ENCODE results near the gene APOL2.

Gene APOL2

GRCh38 chr22:36244522-36245391, 5.4 kb upstream of the APOL2 start:
- CTCF ChIA-PET = interaction anchor here (1.5 to 1.9 kb wide), 2 partner anchors 9 to 24 kb away, joined by 4 to 12 read pairs; partner anchors contain the start of gene APOL1
- POLR2A ChIA-PET = no interaction called here
- 97% methylated on average over 4 of the region's 5 CpGs for WGBS (ENCODE audit: insufficient coverage)
- Histone ChIP-seq H3K9me3 (ENCODE audit: control extremely low read depth in 1 of 5, control insufficient read depth in 4 of 5, insufficient read depth in 2 of 5, low read depth in 1 of 5, low read length in 4 of 5) (peaks cover 0 to 5% (median 2%) of the 10 kb centered on the region in 5 experiments), H3K4me1 (ENCODE audit: control extremely low read depth in 1 of 4, control insufficient read depth in 4 of 4, insufficient read depth in 4 of 4, low read length in 3 of 4) (peaks cover 0 to 2% (median 2%) of the 10 kb centered on the region in 4 experiments), H3K4me3 (ENCODE audit: control insufficient read depth in 1 of 7, extremely low read depth in 1 of 7, insufficient read depth in 4 of 7, low read depth in 2 of 7, low read length in 6 of 7) (no peak overlapping the region), H3K36me3 (ENCODE audit: control insufficient read depth in 4 of 4, insufficient read depth in 4 of 4, low read length in 3 of 4) (no peaks in the 10 kb centered on the region), H3K27me3 (replicated peaks in 2 of 5; ENCODE audit: control insufficient read depth in 4 of 5, insufficient read depth in 5 of 5, low read length in 4 of 5) (no peaks in the 10 kb centered on the region), H3K27ac (ENCODE audit: insufficient read depth in 1 of 2, low read depth in 1 of 2, low read length in 2 of 2, poor library complexity in 1 of 2, severe bottlenecking in 2 of 2) (no peak overlapping the region)
- no peak for DNase-seq

- H3K36me3 ChIP-seq (ENCODE audit: control insufficient read depth in 4 of 4, insufficient read depth in 4 of 4, low read length in 3 of 4) = no peaks in the 10 kb centered on the region
- WGBS (ENCODE audit: insufficient coverage) = 96% methylated on average over 5 of the region's 5 CpGs
- ChIA-PET CTCF (interaction anchor here (1.5 to 1.9 kb wide), 2 partner anchors 9 to 23 kb away, joined by 4 to 12 read pairs; partner anchors contain the start of gene APOL1), POLR2A (no interaction called here)
- no peak for DNase-seq
- H3K4me3 ChIP-seq (ENCODE audit: control insufficient read depth in 1 of 7, extremely low read depth in 1 of 7, insufficient read depth in 4 of 7, low read depth in 2 of 7, low read length in 6 of 7) = no peak overlapping the region
- H3K27ac ChIP-seq (ENCODE audit: insufficient read depth in 1 of 2, low read depth in 1 of 2, low read length in 2 of 2, poor library complexity in 1 of 2, severe bottlenecking in 2 of 2) = no peak overlapping the region
- H3K27me3 ChIP-seq (replicated peaks in 2 of 5; ENCODE audit: control insufficient read depth in 4 of 5, insufficient read depth in 5 of 5, low read length in 4 of 5) = no peaks in the 10 kb centered on the region
- peaks cover 0 to 5% (median 4%) of the 10 kb centered on the region in 4 experiments for H3K4me1 ChIP-seq (ENCODE audit: control extremely low read depth in 1 of 4, control insufficient read depth in 4 of 4, insufficient read depth in 4 of 4, low read length in 3 of 4)
- peaks cover 0 to 2% (median 2%) of the 10 kb centered on the region in 5 experiments for H3K9me3 ChIP-seq (ENCODE audit: control extremely low read depth in 1 of 5, control insufficient read depth in 4 of 5, insufficient read depth in 2 of 5, low read depth in 1 of 5, low read length in 4 of 5)
These were observed 4.7 kb upstream of the APOL2 start for GRCh38 chr22:36243986-36244385.

- peaks cover 9 to 32% (median 22%) of the 10 kb centered on the region in 4 experiments for H3K4me1 ChIP-seq (ENCODE audit: control extremely low read depth in 1 of 4, control insufficient read depth in 4 of 4, insufficient read depth in 4 of 4, low read length in 3 of 4)
- POLR2A ChIA-PET = interaction anchor here (0.5 to 1.2 kb wide), 2 partner anchors 14 to 27 kb away, joined by 3 to 4 read pairs; partner anchors contain the start of gene APOL1
- no peak for DNase-seq
- peak overlapping the region; percentile 79 to 99 (median 89) for H3K4me3 ChIP-seq (ENCODE audit: control insufficient read depth in 1 of 7, extremely low read depth in 1 of 7, insufficient read depth in 4 of 7, low read depth in 2 of 7, low read length in 6 of 7)
- peaks cover 6 to 25% (median 13%) of the 10 kb centered on the region in 4 experiments for H3K36me3 ChIP-seq (ENCODE audit: control insufficient read depth in 4 of 4, insufficient read depth in 4 of 4, low read length in 3 of 4)
- H3K27me3 ChIP-seq (replicated peaks in 2 of 5; ENCODE audit: control insufficient read depth in 4 of 5, insufficient read depth in 5 of 5, low read length in 4 of 5) = no peaks in the 10 kb centered on the region
- H3K9me3 ChIP-seq (ENCODE audit: control extremely low read depth in 1 of 5, control insufficient read depth in 4 of 5, insufficient read depth in 2 of 5, low read depth in 1 of 5, low read length in 4 of 5) = peaks cover 0 to 3% (median 0%) of the 10 kb centered on the region in 5 experiments
- H3K27ac ChIP-seq (ENCODE audit: insufficient read depth in 1 of 2, low read depth in 1 of 2, low read length in 2 of 2, poor library complexity in 1 of 2, severe bottlenecking in 2 of 2) = peak overlapping the region; percentile 67 to 93
- CTCF ChIA-PET = interaction anchor here (0.7 to 6.0 kb wide), 19 partner anchors 9 to 173 kb away, joined by 3 to 29 read pairs (median 6); partner anchors contain the start of gene APOL1
- WGBS (ENCODE audit: insufficient coverage) = 0% methylated on average over 3 of the region's 4 CpGs
These were observed 252 bp downstream of the APOL2 start for GRCh38 chr22:36239150-36239400.

- CTCF ChIA-PET = interaction anchor here (0.6 to 6.0 kb wide), 27 partner anchors 9 to 173 kb away, joined by 3 to 29 read pairs (median 5); partner anchors contain the start of gene APOL1
- POLR2A ChIA-PET = interaction anchor here (0.5 kb wide), 1 partner anchor 27 kb away, joined by 4 read pairs; no protein-coding TSS in a partner anchor
These were observed 766 bp downstream of the APOL2 start for GRCh38 chr22:36238373-36239149.

GRCh38 chr22:36237462-36238372, 1.6 kb downstream of the APOL2 start:
- ChIA-PET CTCF (interaction anchor here (0.6 to 6.0 kb wide), 15 partner anchors 10 to 59 kb away, joined by 3 to 29 read pairs (median 4); partner anchors contain the start of gene APOL1), POLR2A (no interaction called here)
- peaks cover 9 to 32% (median 26%) of the 10 kb centered on the region in 4 experiments for H3K4me1 ChIP-seq (ENCODE audit: control extremely low read depth in 1 of 4, control insufficient read depth in 4 of 4, insufficient read depth in 4 of 4, low read length in 3 of 4)
- H3K4me3 ChIP-seq (ENCODE audit: control insufficient read depth in 1 of 7, extremely low read depth in 1 of 7, insufficient read depth in 4 of 7, low read depth in 2 of 7, low read length in 6 of 7) = peak overlapping the region; percentile 11 to 99 (median 89)
- H3K36me3 ChIP-seq (ENCODE audit: control insufficient read depth in 4 of 4, insufficient read depth in 4 of 4, low read length in 3 of 4) = peaks cover 6 to 35% (median 19%) of the 10 kb centered on the region in 4 experiments
- DNase-seq = peak in 2 of 3 donors; percentile 42 to 45
- WGBS (ENCODE audit: insufficient coverage) = 82% methylated on average over 12 of the region's 12 CpGs
- peaks cover 0 to 3% (median 0%) of the 10 kb centered on the region in 5 experiments for H3K9me3 ChIP-seq (ENCODE audit: control extremely low read depth in 1 of 5, control insufficient read depth in 4 of 5, insufficient read depth in 2 of 5, low read depth in 1 of 5, low read length in 4 of 5)
- H3K27me3 ChIP-seq (replicated peaks in 2 of 5; ENCODE audit: control insufficient read depth in 4 of 5, insufficient read depth in 5 of 5, low read length in 4 of 5) = no peaks in the 10 kb centered on the region
- H3K27ac ChIP-seq (ENCODE audit: insufficient read depth in 1 of 2, low read depth in 1 of 2, low read length in 2 of 2, poor library complexity in 1 of 2, severe bottlenecking in 2 of 2) = peak overlapping the region in 1 of 2 experiments; percentile 93

More at GRCh38 chr22:36238373-36239149, 766 bp downstream of the APOL2 start:
- peak in 2 of 3 donors; percentile 36 to 50 for DNase-seq
- Histone ChIP-seq H3K4me1 (ENCODE audit: control extremely low read depth in 1 of 4, control insufficient read depth in 4 of 4, insufficient read depth in 4 of 4, low read length in 3 of 4) (peaks cover 9 to 32% (median 22%) of the 10 kb centered on the region in 4 experiments), H3K9me3 (ENCODE audit: control extremely low read depth in 1 of 5, control insufficient read depth in 4 of 5, insufficient read depth in 2 of 5, low read depth in 1 of 5, low read length in 4 of 5) (peaks cover 0 to 3% (median 0%) of the 10 kb centered on the region in 5 experiments), H3K36me3 (ENCODE audit: control insufficient read depth in 4 of 4, insufficient read depth in 4 of 4, low read length in 3 of 4) (peaks cover 6 to 27% (median 13%) of the 10 kb centered on the region in 4 experiments), H3K27me3 (replicated peaks in 2 of 5; ENCODE audit: control insufficient read depth in 4 of 5, insufficient read depth in 5 of 5, low read length in 4 of 5) (no peaks in the 10 kb centered on the region), H3K27ac (ENCODE audit: insufficient read depth in 1 of 2, low read depth in 1 of 2, low read length in 2 of 2, poor library complexity in 1 of 2, severe bottlenecking in 2 of 2) (peak overlapping the region; percentile 67 to 93), H3K4me3 (ENCODE audit: control insufficient read depth in 1 of 7, extremely low read depth in 1 of 7, insufficient read depth in 4 of 7, low read depth in 2 of 7, low read length in 6 of 7) (peak overlapping the region; percentile 79 to 99 (median 89))
- 3% methylated on average over 4 of the region's 5 CpGs for WGBS (ENCODE audit: insufficient coverage)

All from common myeloid progenitor, CD34-positive (primary cell).